ENCODE results near the gene VEGFD. TPM values are rescaled to one million over a fixed set of nuclear protein-coding genes. Genes with fewer than 3 reads are reported as not detected.

VEGFD gene
- total and polyA plus RNA-seq, 2 donors from 2014 or later = 1.2 to 1.5 TPM

- DNase-seq = no peak
- Histone ChIP-seq H3K4me3 (ENCODE audit: low read length in 3 of 3) (no peak overlapping the region), H3K4me1 (ENCODE audit: control insufficient read depth in 2 of 3, insufficient read depth in 2 of 3, low read depth in 1 of 3, low read length in 3 of 3) (no peaks in the 10 kb centered on the region), H3K9ac (ENCODE audit: low read length in 3 of 3) (no peak overlapping the region), H3K27ac (ENCODE audit: low read depth in 2 of 2, low read length in 2 of 2) (no peak overlapping the region), H3K27me3 (ENCODE audit: control insufficient read depth, insufficient read depth, low read length) (peaks cover 3% of the 10 kb centered on the region), H3K36me3 (ENCODE audit: control insufficient read depth in 2 of 3, insufficient read depth in 3 of 3, low read length in 3 of 3) (no peaks in the 10 kb centered on the region), H3K9me3 (ENCODE audit: control insufficient read depth in 2 of 3, insufficient read depth in 1 of 3, low read length in 3 of 3) (no peaks in the 10 kb centered on the region)
- TF ChIP-seq CTCF (IDR thresholded peaks at IDR 0.05; ENCODE audit: borderline replicate concordance, extremely low read depth, insufficient read depth) = no peak
- intact Hi-C loops (cut with DNase I) = no loop called here
- no peak for FAIRE-seq
Observed at GRCh38 chrX:15366506-15367352, 17.5 kb downstream of the VEGFD start.

- no peak for TF ChIP-seq CTCF (IDR thresholded peaks at IDR 0.05; ENCODE audit: borderline replicate concordance, extremely low read depth, insufficient read depth)
- no peak overlapping the region for H3K4me3 ChIP-seq (ENCODE audit: low read length in 3 of 3)
- no peak overlapping the region for H3K9ac ChIP-seq (ENCODE audit: low read length in 3 of 3)
- H3K27ac ChIP-seq (ENCODE audit: low read depth in 2 of 2, low read length in 2 of 2) = no peak overlapping the region
- no peaks in the 10 kb centered on the region for H3K9me3 ChIP-seq (ENCODE audit: control insufficient read depth in 2 of 3, insufficient read depth in 1 of 3, low read length in 3 of 3)
- FAIRE-seq = no peak
- H3K36me3 ChIP-seq (ENCODE audit: control insufficient read depth in 2 of 3, insufficient read depth in 3 of 3, low read length in 3 of 3) = no peaks in the 10 kb centered on the region
- no peak for DNase-seq
- peaks cover 5% of the 10 kb centered on the region for H3K27me3 ChIP-seq (ENCODE audit: control insufficient read depth, insufficient read depth, low read length)
- intact Hi-C loops (cut with DNase I) = no loop called here
- no peaks in the 10 kb centered on the region for H3K4me1 ChIP-seq (ENCODE audit: control insufficient read depth in 2 of 3, insufficient read depth in 2 of 3, low read depth in 1 of 3, low read length in 3 of 3)
Observed at GRCh38 chrX:15359701-15360100, 24.5 kb downstream of the VEGFD start.

GRCh38 chrX:15358533-15358932, 25.7 kb downstream of the VEGFD start:
- Histone ChIP-seq H3K36me3 (ENCODE audit: control insufficient read depth in 2 of 3, insufficient read depth in 3 of 3, low read length in 3 of 3) (no peaks in the 10 kb centered on the region), H3K27ac (ENCODE audit: low read depth in 2 of 2, low read length in 2 of 2) (no peak overlapping the region), H3K4me1 (ENCODE audit: control insufficient read depth in 2 of 3, insufficient read depth in 2 of 3, low read depth in 1 of 3, low read length in 3 of 3) (no peaks in the 10 kb centered on the region), H3K9me3 (ENCODE audit: control insufficient read depth in 2 of 3, insufficient read depth in 1 of 3, low read length in 3 of 3) (no peaks in the 10 kb centered on the region), H3K4me3 (ENCODE audit: low read length in 3 of 3) (no peak overlapping the region), H3K27me3 (ENCODE audit: control insufficient read depth, insufficient read depth, low read length) (peaks cover 5% of the 10 kb centered on the region), H3K9ac (ENCODE audit: low read length in 3 of 3) (no peak overlapping the region)
- FAIRE-seq (no peak), DNase-seq (no peak)
- TF ChIP-seq CTCF (IDR thresholded peaks at IDR 0.05; ENCODE audit: borderline replicate concordance, extremely low read depth, insufficient read depth) = no peak
- intact Hi-C loops (cut with DNase I) = no loop called here
